Adipose tissue (tissue), 3 donors: ENCODE results near the gene CLRN1. TPM values are rescaled to one million over a fixed set of nuclear protein-coding genes. Genes with fewer than 3 reads are reported as not detected.

Experiments used
- H3K27ac ChIP-seq: one replicate; pipeline ENCODE4 v1.5.1; 2013; ENCODE audit warnings: low read depth, low read length
- WGBS, 3 donors: extraction: QIAGEN DNeasy Blood & Tissue Kit; methylation state at CpG; one replicate each; pipeline ENCODE4 v1.1.7; 2013; 5-methylcytosine and 5-hydroxymethylcytosine counted together
- polyA plus RNA-seq, 3 donors: library from polyadenylated mRNA; stranded (reverse); fragments of 200-250 nt; gene quantifications; one replicate each; pipeline ENCODE4 v1.2.3, GENCODE V29; 2013
- donor health status: healthy with polysubstance abuse.
- donor health status: Bipolar disorder and iron deficiency.
- donor health status: healthy.

The CLRN1 gene
- polyA plus RNA-seq, 3 donors = not detected

DNA sequence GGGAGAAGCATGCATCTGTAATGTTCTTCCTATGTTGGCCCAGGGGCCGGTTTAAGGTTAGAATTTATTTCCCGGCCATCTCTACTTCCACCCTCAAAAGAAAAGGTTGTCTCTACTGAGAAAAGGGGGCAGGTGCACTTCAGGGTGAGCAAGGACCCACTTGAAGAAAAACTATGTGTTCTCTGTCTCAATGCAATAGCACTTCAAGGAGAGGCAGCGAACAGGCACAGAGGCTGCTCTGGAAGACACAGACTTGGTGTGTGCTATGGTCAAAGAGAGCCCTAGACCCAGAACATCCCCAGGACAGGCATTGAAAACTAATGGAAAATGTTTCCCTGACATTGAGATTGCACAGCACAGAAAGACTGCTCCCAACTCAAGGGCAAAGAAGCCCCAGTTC is 74.9 kb downstream of the CLRN1 start:
- WGBS, 3 donors = 80 to 95% (median 93%) methylated on average over 3 of the region's 3 CpGs
- H3K27ac ChIP-seq = no peak overlapping the region

GRCh38 chr3:150890831-150891230 is 81.7 kb downstream of the CLRN1 start:
- WGBS, 3 donors = 83 to 91% (median 88%) methylated on average over 9 of the region's 9 CpGs
- H3K27ac ChIP-seq = no peak overlapping the region

GRCh38 chr3:150890295-150890694 is 82.2 kb downstream of the CLRN1 start:
- WGBS, 3 donors = 49 to 81% (median 49%) methylated on average over 3 of the region's 3 CpGs
- no peak overlapping the region for H3K27ac ChIP-seq

DNA sequence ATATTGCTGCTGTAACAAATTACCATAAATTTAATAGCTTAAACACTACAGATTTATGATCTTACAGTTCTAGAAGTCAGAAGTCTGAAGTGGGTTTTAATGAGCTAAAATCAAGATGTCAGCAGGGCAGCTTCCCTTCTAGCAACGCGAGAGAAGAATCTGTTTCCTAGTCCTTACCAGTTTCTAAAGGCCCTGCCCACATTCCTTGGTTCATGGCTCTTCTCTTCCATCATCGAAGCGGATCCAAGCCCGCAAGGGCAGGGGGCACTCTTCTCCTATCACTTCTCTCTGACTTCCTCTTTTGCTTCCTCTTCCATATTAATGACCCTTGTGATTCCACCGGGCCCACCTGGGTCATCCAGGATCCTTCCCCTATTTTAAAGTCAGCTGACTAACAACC is 83.4 kb downstream of the CLRN1 start:
- 56 to 89% (median 67%) methylated on average over 6 of the region's 6 CpGs for WGBS, 3 donors
- no peak overlapping the region for H3K27ac ChIP-seq

DNA sequence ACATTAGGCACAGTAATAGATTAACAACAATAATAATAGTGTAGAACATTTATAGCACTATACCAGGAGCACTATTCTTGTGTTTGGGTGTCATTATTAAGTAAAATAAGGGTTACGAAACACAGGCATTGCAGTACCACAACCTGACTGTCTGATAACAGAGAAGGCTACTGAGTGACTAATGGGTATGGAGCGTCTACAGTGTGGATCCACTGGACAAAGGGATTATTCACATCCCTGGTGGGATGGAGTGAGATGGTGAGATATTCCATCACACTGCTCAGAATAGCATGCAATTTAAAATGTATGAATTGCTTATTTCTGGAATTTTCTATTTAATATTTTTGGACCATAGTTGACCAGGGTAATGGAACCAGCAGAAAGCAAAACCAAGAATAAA is 85.5 kb downstream of the CLRN1 start:
- 83 to 92% (median 89%) methylated on average over 2 of the region's 2 CpGs for WGBS, 3 donors
- no peak overlapping the region for H3K27ac ChIP-seq

- no peak overlapping the region for H3K27ac ChIP-seq
- WGBS, 3 donors = 57 to 73% (median 59%) methylated on average over 3 of the region's 3 CpGs
Measured at GRCh38 chr3:150885535-150885934, 87.0 kb downstream of the CLRN1 start.

DNA sequence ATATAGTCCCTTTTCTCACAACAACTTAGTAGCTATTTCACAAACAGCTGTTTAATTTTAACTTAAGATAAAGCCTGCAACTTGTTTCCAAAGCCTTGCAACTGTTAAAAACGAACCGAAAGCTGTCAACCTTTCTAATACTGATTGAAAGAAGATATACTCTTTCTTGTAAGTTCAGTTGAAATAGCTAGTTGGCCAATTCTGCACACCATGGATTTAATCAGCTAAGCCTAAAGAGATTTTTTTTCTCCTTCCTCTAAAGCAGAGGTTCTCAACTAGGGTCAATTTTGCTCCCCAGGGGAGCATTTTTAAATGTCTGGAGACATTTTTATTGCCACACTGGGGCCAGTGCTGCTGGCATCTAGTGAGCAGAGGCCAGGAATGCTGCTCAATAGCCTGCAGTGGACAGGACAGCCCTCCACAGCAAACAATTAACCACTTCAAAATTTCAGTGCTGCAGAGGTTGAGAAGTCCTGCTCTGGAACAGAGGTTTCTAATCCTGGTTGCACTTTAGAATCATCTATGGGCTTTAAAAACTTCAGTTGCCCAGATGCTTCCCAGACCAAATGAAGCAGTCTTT is 93.4 kb downstream of the CLRN1 start:
- 22 to 68% (median 64%) methylated on average over 2 of the region's 2 CpGs for WGBS, 3 donors
- H3K27ac ChIP-seq = no peak overlapping the region

GRCh38 chr3:150878290-150878689 is 94.2 kb downstream of the CLRN1 start:
- H3K27ac ChIP-seq = no peak overlapping the region
- 81 to 98% (median 95%) methylated on average over 1 of the region's 1 CpG for WGBS, 3 donors

- 56 to 80% (median 78%) methylated on average over 3 of the region's 3 CpGs for WGBS, 3 donors
- H3K27ac ChIP-seq = no peak overlapping the region
Measured at GRCh38 chr3:150877303-150877702, 95.2 kb downstream of the CLRN1 start.

DNA sequence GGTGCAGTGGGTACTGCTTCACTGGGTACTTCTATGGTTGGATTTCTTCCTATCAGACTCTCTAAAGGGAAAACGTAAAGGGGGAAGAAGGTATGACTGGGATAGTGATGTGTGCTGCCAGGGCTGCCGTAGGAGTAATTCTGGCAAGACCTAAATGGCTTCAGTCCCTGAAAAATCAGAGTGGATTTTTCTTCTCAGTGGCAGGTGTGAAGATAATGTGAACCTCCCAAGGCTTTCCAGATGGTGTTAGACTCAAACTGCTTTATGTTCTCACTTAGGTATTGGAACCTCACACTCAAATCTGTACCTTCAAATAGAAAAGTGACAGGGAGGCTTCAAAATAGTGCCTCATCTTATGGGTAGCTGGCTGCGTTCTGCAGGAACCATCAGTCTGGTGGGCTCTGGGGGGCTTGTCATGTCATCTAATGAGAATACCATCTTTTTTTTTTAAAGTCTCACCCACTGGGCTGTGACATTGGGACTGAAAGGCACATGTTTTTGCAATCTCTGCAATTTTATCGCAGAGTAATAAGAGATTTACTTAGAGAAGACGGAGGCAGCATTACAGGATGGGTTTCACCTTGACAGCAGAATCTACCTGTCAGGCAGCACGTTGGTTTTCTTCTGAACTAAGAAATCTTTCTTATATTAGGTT is 95.8 kb downstream of the CLRN1 start:
- 67 to 88% (median 80%) methylated on average over 6 of the region's 6 CpGs for WGBS, 3 donors
- no peak overlapping the region for H3K27ac ChIP-seq

Other genes starting within 250 kb of the CLRN1 start
- 10 to 100 TPM; 11.2 to 26.2 (median 12.0) TPM for gene SIAH2, start 209.6 kb downstream of the CLRN1 start, polyA plus RNA-seq
- not detected for gene MINDY4B, start 67.3 kb downstream of the CLRN1 start, polyA plus RNA-seq
- gene MED12L, start 112.9 kb upstream of the CLRN1 start, polyA plus RNA-seq = under 1 TPM in 2 of 3 donors, not detected in 1; 0.03 to 0.09 TPM
- 1 to 10 TPM in 2 of 3 donors, under 1 TPM in 1; 0.59 to 1.0 (median 1.0) TPM for gene GPR171, start 230.5 kb upstream of the CLRN1 start, polyA plus RNA-seq